ENCODE results near the gene NDUFC1.
"Not testable (repeated sequence)": the region's sequence is repeated elsewhere in the genome, so short reads cannot be mapped to it uniquely, and the experiment has no call there.

Gene NDUFC1

DNA sequence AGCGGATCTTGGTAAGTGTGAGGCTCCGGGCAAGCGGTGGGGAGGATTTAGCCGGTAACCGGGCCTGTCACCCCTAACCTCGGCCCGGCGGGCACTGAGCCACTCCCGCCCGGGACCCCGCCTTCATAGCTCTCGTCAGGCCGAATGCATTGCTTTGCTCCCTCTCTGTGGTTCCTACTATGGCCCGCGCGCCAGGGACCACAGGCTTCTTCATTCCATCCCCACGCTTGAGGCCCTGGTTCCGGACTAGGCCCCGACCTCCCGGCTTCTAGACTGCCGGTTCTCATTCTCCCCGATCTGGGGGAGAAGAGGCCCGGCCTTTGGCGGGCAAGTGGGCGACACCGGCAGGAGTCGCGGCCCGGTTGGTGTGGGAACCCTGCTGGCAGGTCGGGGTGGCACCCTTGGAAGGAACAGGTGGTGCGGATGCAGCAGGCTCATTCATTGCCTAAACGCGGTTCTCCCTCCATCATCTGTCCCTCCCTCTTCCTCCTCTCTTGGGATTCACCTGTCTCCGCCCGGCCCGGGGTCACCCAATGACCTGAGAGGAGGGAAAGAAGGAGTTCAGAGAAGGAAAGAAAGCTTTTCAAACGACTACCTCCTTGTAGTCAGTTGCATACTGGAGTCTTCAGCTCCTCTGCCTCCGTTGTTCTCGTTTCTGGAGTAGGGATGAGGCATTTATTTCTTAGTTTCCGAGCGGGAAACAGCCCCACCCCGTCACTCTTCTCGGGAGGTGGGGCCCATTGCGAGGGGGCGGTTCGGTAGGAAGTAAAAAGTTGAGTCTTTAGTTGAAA lies at the start of gene NDUFC1:
NDUFC1 (minus strand) TSS at position 657 of the 791 bp plus-strand sequence. CDS start 6,679 bp downstream, outside the sequence.
- peak; percentile 27 to 34 for DNase-seq (ENCODE audit: extremely low read depth in 1 of 2, low read depth in 1 of 2)

DNA sequence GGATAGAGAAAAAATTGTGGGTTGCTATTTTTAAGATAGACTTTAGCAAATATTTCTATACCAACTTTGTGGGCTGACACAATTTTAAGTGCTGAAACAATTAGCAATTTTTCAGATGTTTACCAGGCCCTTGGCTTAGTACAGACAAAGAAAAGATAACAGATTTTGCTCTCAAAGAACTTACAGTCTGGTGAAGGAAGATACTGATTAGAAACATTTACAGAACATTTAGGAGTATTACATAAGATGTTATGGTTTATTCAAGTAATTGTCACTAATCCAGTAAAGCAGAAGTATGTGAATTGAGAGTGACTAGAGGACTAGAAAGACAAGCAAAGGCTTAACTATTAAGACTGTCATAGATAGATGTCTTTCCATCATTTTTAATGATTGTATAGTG lies 35.3 kb upstream of the NDUFC1 start:
- no peak for DNase-seq (ENCODE audit: extremely low read depth in 1 of 2, low read depth in 1 of 2)

DNA sequence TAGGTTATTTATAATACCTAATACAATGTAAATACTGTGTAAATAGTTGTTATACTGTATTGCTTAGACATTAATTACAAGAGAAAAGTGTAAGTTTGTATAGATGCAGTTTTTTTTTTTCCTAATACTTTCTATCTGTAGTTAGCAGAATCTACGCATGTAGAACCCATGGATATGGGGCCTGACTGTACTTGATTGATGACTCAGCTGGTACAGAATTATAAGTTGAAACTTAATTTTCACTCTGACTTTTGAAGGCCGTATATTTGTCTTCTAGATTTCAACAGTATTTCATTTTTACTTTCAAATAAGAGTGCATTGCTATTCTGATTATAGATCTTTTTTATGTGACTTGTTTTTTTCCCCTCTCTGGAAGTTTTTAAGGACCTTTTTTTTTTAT lies 30.8 kb upstream of the NDUFC1 start:
- DNase-seq (ENCODE audit: extremely low read depth in 1 of 2, low read depth in 1 of 2): no peak

DNA sequence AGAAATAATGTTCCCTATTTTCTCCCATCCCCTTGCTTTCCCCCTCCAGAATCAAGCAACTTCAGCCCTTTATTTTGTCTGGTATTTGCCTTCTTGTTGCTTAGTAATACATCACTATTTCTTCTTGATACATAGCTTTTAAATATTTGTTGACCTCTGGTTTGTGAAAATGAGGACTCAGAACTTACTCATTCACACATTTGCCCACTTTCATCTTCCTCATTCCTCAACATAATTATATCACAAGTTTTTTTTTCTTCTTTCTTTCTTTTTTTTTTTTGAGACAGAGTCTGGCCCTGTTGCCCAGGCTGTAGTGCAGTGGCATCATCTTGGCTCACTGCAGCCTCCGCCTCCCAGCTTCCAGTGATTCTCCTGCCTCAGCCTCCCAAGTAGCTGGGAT lies 28.9 kb upstream of the NDUFC1 start:
- DNase-seq (ENCODE audit: extremely low read depth in 1 of 2, low read depth in 1 of 2): no peak

DNA sequence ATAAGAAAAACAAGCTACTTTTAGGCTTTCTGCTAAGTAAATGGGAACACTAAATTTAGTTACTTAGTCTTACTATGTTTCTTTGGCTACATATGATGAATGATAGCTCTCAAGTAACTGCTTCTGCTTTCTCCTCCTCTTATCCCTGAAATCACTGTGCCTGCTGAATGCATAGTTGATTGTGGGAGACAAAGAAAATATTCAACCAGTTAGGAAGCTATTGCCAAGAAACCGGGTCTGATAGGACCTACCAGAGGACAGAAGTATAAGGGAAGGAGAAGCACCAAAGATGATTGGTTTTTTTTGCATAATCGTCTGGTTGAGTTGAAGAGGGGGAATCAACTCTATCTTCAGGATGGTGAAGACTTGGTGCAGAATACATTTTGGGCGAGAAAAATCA lies 28.0 kb upstream of the NDUFC1 start:
- DNase-seq (ENCODE audit: extremely low read depth in 1 of 2, low read depth in 1 of 2): no peak

DNA sequence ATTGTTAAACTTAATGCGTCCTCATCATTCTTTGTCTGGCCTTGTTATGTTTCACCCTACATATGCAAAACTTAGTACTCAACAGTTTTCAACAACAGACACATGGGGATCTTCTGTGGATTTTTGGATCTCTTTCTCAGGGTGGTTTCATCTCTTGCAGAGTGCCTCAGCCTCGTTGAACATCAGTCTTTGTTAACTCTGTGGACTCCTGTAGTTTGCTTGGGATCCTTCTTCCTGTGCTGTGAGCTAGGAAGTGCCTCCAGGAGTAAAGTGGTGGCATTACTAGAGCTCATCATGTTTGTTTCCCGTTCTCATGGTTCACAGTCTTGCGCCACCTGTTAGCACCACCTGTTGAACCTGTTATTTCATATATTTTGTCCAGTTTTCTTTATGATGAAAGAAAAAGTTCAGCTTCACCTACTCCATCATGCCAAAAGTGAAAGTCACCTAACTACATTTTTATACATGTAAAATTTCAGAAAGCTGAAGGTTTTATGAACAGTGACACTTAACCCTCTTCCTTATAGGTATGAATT lies 27.5 kb upstream of the NDUFC1 start:
- DNase-seq (ENCODE audit: extremely low read depth in 1 of 2, low read depth in 1 of 2): no peak

DNA sequence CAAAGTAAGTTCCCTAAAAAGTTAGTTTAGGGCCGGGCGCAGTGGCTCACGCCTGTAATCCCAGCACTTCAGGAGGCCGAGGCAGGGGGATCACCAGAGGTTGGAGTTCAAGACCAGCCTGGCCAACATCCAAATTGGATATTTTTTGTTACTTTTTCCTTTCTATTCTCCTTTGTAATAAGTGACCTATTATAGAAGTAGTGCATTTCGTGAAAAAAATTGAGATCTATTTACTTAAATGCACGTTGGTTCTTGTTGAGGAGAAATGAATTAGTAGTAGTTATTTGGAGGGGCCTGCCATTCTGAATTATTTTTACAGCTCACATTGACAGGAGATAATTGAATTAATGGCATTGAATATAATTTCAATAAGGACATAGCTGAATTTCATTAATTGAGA lies 22.3 kb upstream of the NDUFC1 start:
- no peak for DNase-seq (ENCODE audit: extremely low read depth in 1 of 2, low read depth in 1 of 2)

DNA sequence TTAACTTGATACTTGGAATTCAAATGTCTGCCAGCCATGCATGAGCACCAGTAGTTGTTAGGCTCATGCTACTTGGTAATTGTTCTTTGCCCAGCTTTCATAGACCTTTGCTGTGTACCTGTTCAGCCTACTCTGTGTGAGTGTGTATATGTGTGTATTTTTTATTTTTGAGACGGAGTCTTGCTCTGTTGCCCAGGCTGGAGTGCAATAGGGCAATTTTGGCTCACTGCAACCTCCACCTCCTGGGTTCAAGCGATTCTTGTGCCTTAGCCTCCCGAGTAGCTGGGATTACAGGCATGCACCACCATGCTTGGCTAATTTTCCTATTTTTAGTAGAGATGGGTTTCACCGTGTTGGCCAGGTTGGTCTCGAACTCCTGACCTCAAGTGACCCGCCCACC lies 20.3 kb upstream of the NDUFC1 start:
- DNase-seq (ENCODE audit: extremely low read depth in 1 of 2, low read depth in 1 of 2): not testable (repeated sequence)

DNA sequence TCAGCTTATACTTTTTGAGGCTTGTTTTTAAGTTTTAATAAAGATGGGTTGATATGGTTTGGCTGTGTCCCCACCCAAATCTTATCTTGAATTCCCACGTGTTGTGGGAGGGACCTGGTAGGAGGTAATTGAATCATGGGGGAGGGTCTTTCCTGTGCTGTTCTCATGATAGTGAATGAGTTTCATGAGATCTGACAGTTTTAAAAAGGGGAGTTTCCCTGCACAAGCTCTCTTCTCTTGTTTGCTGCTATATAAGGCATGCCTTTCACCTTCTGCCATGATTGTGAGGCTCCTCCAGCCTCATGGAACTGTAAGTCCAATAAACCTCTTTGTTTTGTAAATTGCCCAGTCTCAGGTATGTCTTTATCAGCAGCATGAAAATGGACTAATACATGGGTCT lies 19.8 kb upstream of the NDUFC1 start:
- not testable (repeated sequence) for DNase-seq (ENCODE audit: extremely low read depth in 1 of 2, low read depth in 1 of 2)

DNA sequence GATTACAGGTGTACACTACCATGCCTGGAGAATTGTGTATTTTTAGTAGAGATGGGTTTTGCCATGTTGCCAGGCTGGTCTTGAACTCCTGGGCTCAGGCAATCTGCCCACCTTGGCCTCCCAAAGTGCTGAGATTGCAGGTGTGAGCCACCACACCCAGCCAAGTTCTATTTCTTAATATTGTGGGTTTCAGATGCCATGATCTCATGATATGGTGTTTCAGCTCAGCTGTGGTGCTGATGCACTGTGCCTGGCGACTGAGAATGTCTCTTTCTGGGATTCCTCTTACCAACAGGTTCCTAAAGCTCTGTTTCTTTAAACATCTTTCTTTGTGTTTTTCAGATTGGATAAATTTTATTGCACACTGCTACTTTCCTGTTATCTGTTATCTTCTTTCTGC lies 17.3 kb upstream of the NDUFC1 start:
- no peak for DNase-seq (ENCODE audit: extremely low read depth in 1 of 2, low read depth in 1 of 2)

DNA sequence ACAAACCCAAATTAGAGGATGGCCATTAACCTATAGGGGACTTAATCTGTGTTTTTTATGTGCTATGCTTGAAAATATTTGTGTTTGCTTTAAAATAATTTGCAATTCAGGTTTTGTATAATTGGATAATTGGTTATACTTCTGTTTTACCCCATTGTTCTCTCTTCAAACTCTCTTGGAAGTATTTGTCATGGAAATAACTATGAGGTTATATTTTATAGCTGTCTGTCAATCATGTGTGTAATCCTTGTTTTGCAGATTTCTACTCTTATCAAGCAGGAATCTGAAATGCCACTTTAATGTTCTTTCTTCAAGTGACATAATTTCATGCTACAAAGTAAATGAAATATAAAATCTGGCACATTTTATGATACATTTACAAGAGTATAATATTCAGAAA lies 15.4 kb upstream of the NDUFC1 start:
- DNase-seq (ENCODE audit: extremely low read depth in 1 of 2, low read depth in 1 of 2): no peak

DNA sequence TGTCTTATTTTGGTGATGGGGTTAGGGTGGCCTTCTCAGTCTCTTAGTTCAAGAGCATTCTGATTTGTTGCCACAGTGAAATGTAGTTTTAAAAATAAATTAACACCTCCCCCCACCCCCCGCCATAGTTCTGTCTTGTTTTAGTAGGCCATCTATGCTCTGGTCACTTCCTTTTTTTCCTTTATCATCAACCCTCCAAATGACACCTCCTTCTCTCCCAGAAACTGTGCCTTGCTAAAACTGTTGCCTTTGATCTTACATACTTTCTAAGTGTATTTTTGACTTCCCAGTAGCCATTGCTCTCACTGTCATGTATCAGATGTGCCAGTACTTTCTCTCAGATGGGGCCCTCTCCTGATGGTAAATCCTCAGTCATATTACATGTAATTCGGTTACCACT lies 14.5 kb upstream of the NDUFC1 start:
- no peak for DNase-seq (ENCODE audit: extremely low read depth in 1 of 2, low read depth in 1 of 2)

DNA sequence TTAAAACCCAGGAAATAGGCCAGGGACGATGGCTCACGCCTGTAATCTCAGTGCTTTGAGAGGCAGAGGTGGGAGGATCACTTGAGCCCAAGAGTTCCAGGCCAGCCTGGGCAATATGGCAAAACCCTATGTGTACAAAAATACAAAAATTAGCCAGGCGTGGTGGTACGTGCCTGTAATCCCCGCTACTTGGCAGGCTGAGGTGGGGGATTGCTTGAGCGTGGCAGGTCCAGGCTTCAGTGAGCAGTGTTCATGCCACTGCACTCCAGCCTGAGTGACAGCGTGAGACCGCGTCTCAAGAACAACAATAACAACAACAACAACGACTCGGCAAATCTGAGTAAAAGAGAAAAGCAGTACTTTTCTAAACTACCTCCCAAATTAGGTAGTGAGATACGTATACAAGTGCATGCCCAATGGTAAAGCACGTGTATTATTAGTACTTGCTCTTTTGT lies 13.0 kb upstream of the NDUFC1 start:
- DNase-seq (ENCODE audit: extremely low read depth in 1 of 2, low read depth in 1 of 2): no peak

DNA sequence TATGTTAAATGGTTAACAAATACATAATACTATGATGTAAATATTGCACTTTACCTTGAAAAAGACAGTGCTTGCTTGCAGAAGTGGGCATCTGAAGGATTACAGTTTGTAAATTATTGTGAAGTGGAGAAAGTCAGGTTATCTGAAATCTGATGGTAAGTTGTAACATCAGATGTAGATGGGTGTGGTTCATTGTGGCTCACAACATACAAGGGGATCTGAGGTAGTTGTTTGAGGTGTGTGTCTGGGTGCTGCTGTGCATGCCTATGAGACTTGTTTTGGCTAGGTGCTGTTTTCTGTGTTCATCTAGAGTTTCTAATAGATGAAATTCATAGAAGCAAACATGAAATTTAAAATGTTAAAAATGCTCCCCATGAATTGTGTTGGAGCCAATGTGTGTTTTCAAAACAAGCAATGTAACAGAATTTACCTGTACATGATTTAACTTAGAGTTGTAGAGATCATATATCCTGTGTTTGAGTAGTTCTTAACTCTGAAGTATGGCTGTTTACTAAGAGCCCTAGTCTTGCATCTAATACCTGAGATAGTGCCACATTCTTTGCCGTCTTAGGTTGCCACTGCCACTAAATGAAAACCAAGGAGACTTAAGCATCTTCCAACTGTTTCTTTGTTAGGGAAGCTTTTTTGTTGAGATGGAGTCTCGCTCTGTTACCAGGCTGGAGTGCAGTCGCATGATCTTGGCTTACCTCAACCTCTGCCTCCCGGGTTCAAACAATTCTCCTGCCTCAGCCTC lies 11.9 kb upstream of the NDUFC1 start:
- no peak for DNase-seq (ENCODE audit: extremely low read depth in 1 of 2, low read depth in 1 of 2)

DNA sequence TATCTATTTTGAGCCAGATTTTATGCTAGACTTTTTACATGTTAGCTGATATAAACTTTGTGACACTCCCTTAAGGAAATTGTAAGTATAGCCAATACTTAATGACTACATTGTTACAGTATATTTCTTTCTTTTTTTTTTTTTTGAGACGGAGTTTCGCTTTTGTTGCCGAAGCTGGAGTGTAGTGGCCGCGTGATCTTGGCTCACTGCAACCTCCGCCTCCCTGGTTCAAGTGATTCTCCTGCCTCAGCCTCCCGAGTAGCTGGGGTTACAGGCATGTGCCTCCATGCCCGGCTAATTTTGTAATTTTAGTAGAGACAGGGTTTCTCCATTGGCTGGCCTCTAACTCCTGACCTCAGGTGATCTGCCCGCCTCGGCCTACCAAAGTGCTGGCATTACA lies 11.1 kb upstream of the NDUFC1 start:
- DNase-seq (ENCODE audit: extremely low read depth in 1 of 2, low read depth in 1 of 2): not testable (repeated sequence)

DNA sequence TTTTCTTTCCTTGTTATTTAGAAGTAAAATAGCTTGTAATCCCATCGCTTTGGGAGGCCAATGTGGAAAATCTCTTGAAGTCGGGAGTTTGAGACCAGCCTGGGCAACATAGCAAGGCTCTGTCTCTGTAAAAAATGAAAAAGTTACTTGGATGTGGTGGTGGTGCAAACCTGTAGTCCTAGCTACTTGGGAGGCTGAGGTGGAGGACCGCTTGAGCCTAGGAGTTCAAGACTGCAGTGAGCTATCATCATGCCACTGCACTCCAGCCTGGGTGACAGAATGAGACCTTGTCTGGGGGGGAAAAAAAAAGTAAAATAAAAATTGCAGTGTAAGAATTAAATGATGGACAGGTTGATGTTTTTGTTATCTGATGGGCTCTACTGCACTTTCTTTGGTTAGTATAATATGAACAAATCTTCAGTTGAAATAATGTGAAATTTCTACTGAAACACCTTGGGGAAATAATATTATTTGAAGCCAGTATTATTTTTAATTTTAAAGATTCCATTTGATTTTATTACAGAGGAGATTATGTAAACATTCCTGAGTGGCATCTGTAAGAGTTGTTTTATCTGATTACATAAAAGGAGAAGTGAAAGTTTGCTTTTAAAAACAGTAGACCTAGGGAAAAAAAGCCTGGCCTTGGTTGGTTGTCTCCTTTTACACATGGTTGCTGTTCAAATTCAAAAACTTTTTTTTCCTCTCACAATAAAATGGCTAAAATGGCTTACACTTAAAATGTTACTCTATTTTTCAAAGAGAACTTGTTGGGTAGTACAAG lies 10.5 kb upstream of the NDUFC1 start:
- DNase-seq (ENCODE audit: extremely low read depth in 1 of 2, low read depth in 1 of 2): no peak

DNA sequence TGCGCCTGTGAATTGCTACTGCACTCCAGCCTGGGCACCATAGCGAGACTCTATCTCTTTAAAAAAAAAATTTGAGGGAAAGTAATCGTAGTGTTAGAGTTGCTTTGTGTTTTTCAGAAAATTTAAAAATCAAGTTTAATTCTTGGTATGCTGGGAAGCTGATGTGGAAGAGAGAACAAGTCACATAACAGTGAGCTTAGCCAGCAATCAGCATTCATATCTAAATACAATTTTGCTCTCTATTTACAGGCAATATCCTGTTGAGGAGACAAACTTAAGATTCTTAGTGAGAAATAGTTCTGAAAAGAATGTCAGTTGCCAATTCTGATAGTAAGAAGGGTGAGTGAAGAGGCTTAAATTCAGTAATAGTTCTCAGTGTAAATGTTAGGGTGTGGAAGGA lies 9.6 kb upstream of the NDUFC1 start:
- no peak for DNase-seq (ENCODE audit: extremely low read depth in 1 of 2, low read depth in 1 of 2)

DNA sequence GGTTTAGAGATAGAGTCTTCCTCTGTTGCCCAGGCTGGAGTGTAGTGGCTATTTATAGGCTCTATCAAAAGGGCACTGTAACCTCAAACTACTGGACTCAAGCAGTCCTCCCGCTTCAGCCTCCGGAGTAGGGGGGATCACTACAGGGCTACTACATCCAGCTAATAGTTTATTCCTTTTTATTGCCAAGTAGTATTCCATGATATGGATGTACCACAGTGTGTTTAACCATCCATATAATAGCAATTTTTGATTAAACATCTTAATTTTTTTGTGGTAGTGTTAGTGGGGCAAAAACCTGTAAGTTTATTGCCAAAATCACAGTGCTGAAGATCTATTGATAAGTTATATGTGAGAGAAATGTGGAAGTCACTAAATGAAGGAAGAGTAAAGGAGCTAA lies 2.6 kb upstream of the NDUFC1 start:
- DNase-seq (ENCODE audit: extremely low read depth in 1 of 2, low read depth in 1 of 2): no peak

DNA sequence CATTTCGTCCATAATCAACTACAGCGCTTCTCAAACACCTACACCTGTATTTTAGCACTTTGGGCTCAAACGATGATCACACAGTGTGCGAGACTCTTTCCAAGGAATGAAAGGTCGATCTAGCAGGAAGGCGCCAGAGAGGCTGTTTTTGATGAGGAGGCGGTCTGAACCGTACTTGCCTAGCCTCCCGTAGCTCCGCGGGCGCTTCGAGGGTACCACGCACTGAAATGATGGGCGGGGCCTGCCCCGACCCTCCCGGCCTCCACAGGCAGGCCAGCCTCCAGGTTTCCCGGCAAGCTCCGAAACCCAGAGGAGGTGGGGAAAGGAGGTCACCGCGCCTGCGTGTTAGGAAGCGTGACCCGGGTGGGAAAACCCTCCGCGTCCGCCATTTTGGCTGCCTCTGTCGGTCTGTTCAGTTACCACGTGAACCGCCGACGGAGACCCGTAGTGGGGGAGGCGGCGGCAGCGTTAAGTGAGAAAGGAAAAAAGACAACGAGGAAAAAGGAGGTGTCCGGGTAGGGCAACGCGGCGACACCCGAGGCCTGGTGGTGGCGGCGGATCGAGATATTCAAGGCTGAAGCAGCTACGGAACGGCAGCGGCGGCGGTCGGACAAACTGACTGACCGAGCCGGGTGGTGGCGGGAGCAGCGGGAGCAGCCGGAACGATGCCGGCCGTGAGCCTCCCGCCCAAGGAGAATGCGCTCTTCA lies 1.0 kb downstream of the NDUFC1 start, which contains the start of gene NAA15:
NAA15 (plus strand) TSS at position 393 of the 708 bp plus-strand sequence; CDS start at position 666, 273 bp downstream.
- DNase-seq (ENCODE audit: extremely low read depth in 1 of 2, low read depth in 1 of 2): peak; percentile 95

DNA sequence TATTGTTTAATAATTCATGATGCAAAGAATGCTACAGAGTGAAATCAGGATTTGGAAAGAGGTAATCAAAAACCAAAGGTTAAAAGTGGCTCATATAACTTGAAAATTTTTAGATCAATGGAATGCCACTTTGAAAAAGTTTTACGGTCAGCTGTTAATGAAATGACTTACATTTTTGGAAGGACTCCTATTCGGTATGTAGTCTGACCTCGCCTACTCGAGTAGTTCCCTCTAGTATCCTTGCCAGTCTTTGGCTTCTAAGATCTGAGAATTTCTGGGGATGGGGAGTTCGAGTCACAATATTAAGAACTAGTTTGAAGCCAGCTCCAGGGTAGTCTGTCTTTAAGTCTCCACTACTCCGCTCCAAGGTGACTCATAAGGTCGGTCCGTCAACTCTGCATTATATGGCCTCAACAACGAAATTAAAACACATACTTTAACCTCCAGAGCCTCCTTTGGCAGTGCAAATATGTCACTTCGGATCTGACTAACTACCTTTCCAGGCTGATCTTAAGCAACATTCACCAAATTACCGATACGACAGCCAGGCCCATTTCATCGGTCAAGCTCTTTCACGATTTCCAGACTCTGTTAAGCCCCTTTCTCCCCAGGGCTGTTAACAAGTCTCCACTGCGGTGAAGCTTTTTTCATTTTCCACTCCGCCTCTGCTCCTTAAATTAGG lies 1.7 kb downstream of the NDUFC1 start:
- no peak for DNase-seq (ENCODE audit: extremely low read depth in 1 of 2, low read depth in 1 of 2)
